ENCODE results near the gene IQCC.
A peak's percentile ranks its signal among the peaks of the same experiment; 100 is the strongest.

Gene IQCC

GRCh38 chr1:32195972-32196823 lies 9.3 kb upstream of the IQCC start:
- DNase-seq (ENCODE audit: low read depth, low spot score), result no peak

GRCh38 chr1:32197074-32197473 lies 8.4 kb upstream of the IQCC start:
- DNase-seq (ENCODE audit: low read depth, low spot score), result no peak

GRCh38 chr1:32197837-32198236 lies 7.6 kb upstream of the IQCC start:
- no peak for DNase-seq (ENCODE audit: low read depth, low spot score)

GRCh38 chr1:32198237-32199042 lies 7.0 kb upstream of the IQCC start:
- no peak for DNase-seq (ENCODE audit: low read depth, low spot score)

- no peak for DNase-seq (ENCODE audit: low read depth, low spot score)
These were observed 6.3 kb upstream of the IQCC start for GRCh38 chr1:32199043-32199716.

- no peak for DNase-seq (ENCODE audit: low read depth, low spot score)
These were observed 5.8 kb upstream of the IQCC start for GRCh38 chr1:32199717-32200072.

- DNase-seq (ENCODE audit: low read depth, low spot score), result peak; percentile 41
These were observed 5.1 kb upstream of the IQCC start, which contains the start of gene CCDC28B for GRCh38 chr1:32200226-32201010. CCDC28B (plus strand) TSS chr1:32200595; CDS start chr1:32201936, 1,341 bp downstream.

- no peak for DNase-seq (ENCODE audit: low read depth, low spot score)
These were observed 4.2 kb upstream of the IQCC start for GRCh38 chr1:32201011-32201855.

GRCh38 chr1:32204943-32205361 lies 519 bp upstream of the IQCC start:
- no peak for DNase-seq (ENCODE audit: low read depth, low spot score)

GRCh38 chr1:32208469-32208868 lies 3.0 kb downstream of the IQCC start:
- no peak for DNase-seq (ENCODE audit: low read depth, low spot score)

GRCh38 chr1:32208891-32209328 lies 3.4 kb downstream of the IQCC start, which contains the start of gene DCDC2B:
DCDC2B (plus strand) TSS chr1:32209089; CDS start chr1:32209094, 5 bp downstream.
- DNase-seq (ENCODE audit: low read depth, low spot score), result no peak

GRCh38 chr1:32215629-32216480 lies 10.4 kb downstream of the IQCC start:
- DNase-seq (ENCODE audit: low read depth, low spot score), result no peak

GRCh38 chr1:32216566-32216965 lies 11.1 kb downstream of the IQCC start:
- no peak for DNase-seq (ENCODE audit: low read depth, low spot score)

- DNase-seq (ENCODE audit: low read depth, low spot score), result no peak
These were observed 13.6 kb downstream of the IQCC start for GRCh38 chr1:32219022-32219421.

GRCh38 chr1:32220746-32221580 lies 15.5 kb downstream of the IQCC start:
- no peak for DNase-seq (ENCODE audit: low read depth, low spot score)

GRCh38 chr1:32221581-32221979 lies 16.1 kb downstream of the IQCC start:
- DNase-seq (ENCODE audit: low read depth, low spot score), result no peak

GRCh38 chr1:32221980-32222755 lies 16.7 kb downstream of the IQCC start, which contains the start of the genes EIF3I and TMEM234:
EIF3I (plus strand) TSS chr1:32222407; CDS start chr1:32222442, 35 bp downstream.
TMEM234 (minus strand) TSS chr1:32222353; CDS start chr1:32222322, 31 bp downstream.
- peak; percentile 65 for DNase-seq (ENCODE audit: low read depth, low spot score)

Data from smooth muscle cell of the brain vasculature (primary cell).